Natural killer cell (primary cell): ENCODE results near the gene NHEJ1. TPM values are rescaled to one million over a fixed set of nuclear protein-coding genes. Genes with fewer than 3 reads are reported as not detected.
"Not testable (repeated sequence)": the region's sequence is repeated elsewhere in the genome, so short reads cannot be mapped to it uniquely, and the experiment has no call there.

Source experiments
- ATAC-seq, 3 donors: fragments of 150-1000 bp in 2 of 3; fragments of 200-7000 bp in 1 of 3; cut with Tn5 transposase; 1 replicate in 1 of 3; 2 replicates in 2 of 3; pipeline ENCODE4 v1.10.0; 2021; ENCODE audit warnings: mild to moderate bottlenecking in 2 of 3, moderate library complexity in 2 of 3
- DNase-seq, 2 donors: peaks; one replicate each; pipeline versions ENCODE4 v3.0.0 to v3.0.0-alpha.2; 2013 to 2021; ENCODE audit warnings: mixed read lengths in 1 of 2
- H3K27ac ChIP-seq: one replicate; pipeline ENCODE4 v1.5.1; 2013; ENCODE audit warnings: mild to moderate bottlenecking, low read length
- H3K27me3 ChIP-seq: one replicate; pipeline ENCODE4 v1.6.1; 2013; ENCODE audit warnings: low read length; ENCODE audit not compliant: control insufficient read depth, insufficient read depth
- H3K36me3 ChIP-seq: one replicate; pipeline ENCODE4 v1.6.1; 2013; ENCODE audit warnings: low read length; ENCODE audit not compliant: control insufficient read depth, insufficient read depth
- H3K4me1 ChIP-seq: one replicate; pipeline ENCODE4 v1.6.1; 2013; ENCODE audit warnings: low read length; ENCODE audit not compliant: control insufficient read depth, insufficient read depth
- H3K4me3 ChIP-seq: one replicate; pipeline ENCODE4 v1.5.1; 2013; ENCODE audit warnings: low read length
- H3K9me3 ChIP-seq: one replicate; pipeline ENCODE4 v1.6.1; 2013; ENCODE audit warnings: low read length; ENCODE audit not compliant: control insufficient read depth, insufficient read depth
- H3K27ac Mint-ChIP-seq, 2 donors: one replicate each; pipeline ENCODE4 v1.8.0; 2022; ENCODE audit warnings: mild to moderate bottlenecking in 2 of 2, mixed read lengths in 2 of 2, moderate library complexity in 1 of 2
- H3K27me3 Mint-ChIP-seq, 2 donors: one replicate each; pipeline ENCODE4 v1.8.0; 2022; ENCODE audit warnings: low read depth in 2 of 2, mixed read lengths in 2 of 2
- H3K36me3 Mint-ChIP-seq: one replicate; pipeline ENCODE4 v1.8.0; 2022; ENCODE audit warnings: mixed read lengths
- H3K4me1 Mint-ChIP-seq, 2 donors: one replicate each; pipeline ENCODE4 v1.8.0; 2022; ENCODE audit warnings: mixed read lengths in 2 of 2
- H3K4me3 Mint-ChIP-seq: one replicate; pipeline ENCODE4 v1.8.0; 2022; ENCODE audit warnings: mild to moderate bottlenecking, moderate library complexity, mixed read lengths
- H3K9me3 Mint-ChIP-seq, 2 donors: one replicate each; pipeline ENCODE4 v1.8.0; 2022; ENCODE audit warnings: mixed read lengths in 2 of 2
- CTCF ChIP-seq: fragments of 200-600 bp; IDR thresholded peaks from one replicate; pipeline ENCODE4 v1.8.0; 2022; ENCODE audit warnings: antibody characterized with exemption
- WGBS: methylation state at CpG from one replicate; pipeline ENCODE4 v1.1.7; 2013; ENCODE audit warnings: missing lambda C conversion rate; ENCODE audit not compliant: insufficient coverage; 5-methylcytosine and 5-hydroxymethylcytosine counted together
- intact Hi-C: fragments of 100-400 bp; cut with micrococcal nuclease; formaldehyde crosslinking; loops from one replicate; pipeline ENCODE4 v1.14.2; 2022
- total RNA-seq, 4 donors: library from RNA; stranded (reverse); fragments of 120-200 nt in 1 of 4; gene quantifications; one replicate each; pipeline versions ENCODE4 v1.2.3 to v1.2.4, GENCODE V29; 2013 to 2022

Gene NHEJ1
- total RNA-seq, 3 donors from 2014 or later (not counting 1 experiment from before 2014, with no cell fraction given): 9.9 to 12.7 (median 11.0) TPM

GRCh38 chr2:219205165-219205538, 44.5 kb upstream of the NHEJ1 start:
- intact Hi-C loops: no loop called here
- Mint-ChIP-seq H3K4me1 (peaks cover 25 to 32% of the 10 kb centered on the region in 2 donors), H3K27ac (peak overlapping the region; percentile 92 to 98), H3K4me3 (peak overlapping the region; percentile 56), H3K9me3 (no peaks in the 10 kb centered on the region), H3K27me3 (no peaks in the 10 kb centered on the region), H3K36me3 (no peaks in the 10 kb centered on the region)
- Histone ChIP-seq H3K27me3 (no peaks in the 10 kb centered on the region), H3K36me3 (peaks cover 17% of the 10 kb centered on the region), H3K4me1 (peaks cover 43% of the 10 kb centered on the region), H3K4me3 (no peak overlapping the region), H3K9me3 (no peaks in the 10 kb centered on the region), H3K27ac (no peak overlapping the region)
- no peak for TF ChIP-seq CTCF
- WGBS: 100% methylated on average over 4 of the region's 5 CpGs
- DNase-seq (no peak), ATAC-seq (no peak)

- peaks cover 0 to under 1% of the 10 kb centered on the region in 2 donors for H3K27me3 Mint-ChIP-seq
- peak overlapping the region in 1 of 2 donors; percentile 92 for H3K27ac Mint-ChIP-seq
- H3K9me3 ChIP-seq: no peaks in the 10 kb centered on the region
- H3K9me3 Mint-ChIP-seq: no peaks in the 10 kb centered on the region
- H3K4me3 Mint-ChIP-seq: no peak overlapping the region
- TF ChIP-seq CTCF: no peak
- peaks cover 17% of the 10 kb centered on the region for H3K36me3 ChIP-seq
- H3K4me1 Mint-ChIP-seq: peaks cover 20 to 28% of the 10 kb centered on the region in 2 donors
- no peak for ATAC-seq
- H3K27ac ChIP-seq: no peak overlapping the region
- H3K4me3 ChIP-seq: no peak overlapping the region
- H3K27me3 ChIP-seq: no peaks in the 10 kb centered on the region
- 97% methylated on average over 7 of the region's 7 CpGs for WGBS
- peak in 1 of 2 donors; percentile 1 for DNase-seq
- no peaks in the 10 kb centered on the region for H3K36me3 Mint-ChIP-seq
- intact Hi-C loops: no loop called here
- H3K4me1 ChIP-seq: peaks cover 41% of the 10 kb centered on the region
These were observed 44.0 kb upstream of the NHEJ1 start for GRCh38 chr2:219204425-219205164.

DNA sequence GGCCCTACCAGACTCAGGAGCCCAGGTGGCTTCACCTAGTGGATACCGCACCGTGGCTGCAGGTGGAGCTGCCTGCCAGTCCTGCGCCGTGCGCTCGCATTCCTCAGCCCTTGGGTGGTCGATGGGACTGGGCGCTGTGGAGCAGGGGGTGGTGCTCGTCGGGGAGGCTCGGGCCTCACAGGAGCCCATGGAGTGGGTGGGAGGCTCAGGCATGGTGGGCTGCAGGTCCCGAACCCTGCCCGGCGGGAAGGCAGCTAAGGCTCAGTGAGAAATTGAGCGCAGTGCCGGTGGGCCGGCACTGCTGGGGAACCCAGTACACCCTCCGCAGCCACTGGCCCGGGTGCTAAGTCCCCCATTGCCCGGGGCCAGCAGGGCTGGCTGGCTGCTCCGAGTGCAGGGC, 40.7 kb upstream of the NHEJ1 start:
- H3K36me3 ChIP-seq, H3K27ac ChIP-seq, H3K36me3 Mint-ChIP-seq, H3K27ac Mint-ChIP-seq, H3K4me3 Mint-ChIP-seq, H3K27me3 Mint-ChIP-seq, H3K27me3 ChIP-seq, H3K9me3 Mint-ChIP-seq, intact Hi-C loops, H3K4me3 ChIP-seq, H3K9me3 ChIP-seq, ATAC-seq: not testable (repeated sequence)
- peaks cover 18% of the 10 kb centered on the region for H3K4me1 ChIP-seq
- 93% methylated on average over 21 of the region's 21 CpGs for WGBS
- peaks cover 10 to 20% of the 10 kb centered on the region in 2 donors for H3K4me1 Mint-ChIP-seq
- peak in 1 of 2 donors; percentile 0 for DNase-seq

- H3K36me3 ChIP-seq, H3K27me3 ChIP-seq, intact Hi-C loops, H3K9me3 ChIP-seq, ATAC-seq, H3K36me3 Mint-ChIP-seq, H3K27me3 Mint-ChIP-seq, H3K9me3 Mint-ChIP-seq: not testable (repeated sequence)
- 58% methylated on average over 23 of the region's 26 CpGs for WGBS
- H3K4me1 Mint-ChIP-seq: peaks cover 5 to 15% of the 10 kb centered on the region in 2 donors
- peak overlapping the region; percentile 84 for H3K4me3 Mint-ChIP-seq
- peak; percentile 28 to 63 for DNase-seq
- Histone ChIP-seq H3K4me1 (peaks cover 12% of the 10 kb centered on the region), H3K4me3 (peak overlapping the region; percentile 18), H3K27ac (peak overlapping the region; percentile 63)
- peak overlapping the region; percentile 85 to 86 for H3K27ac Mint-ChIP-seq
These were observed 40.1 kb upstream of the NHEJ1 start for GRCh38 chr2:219200502-219201326.
